Smooth muscle cell (in vitro differentiated cells): ENCODE results near the gene MYH9. TPM values are rescaled to one million over a fixed set of nuclear protein-coding genes. Genes with fewer than 3 reads are reported as not detected.
A peak's percentile ranks its signal among the peaks of the same experiment; 100 is the strongest.

Source experiments
- DNase-seq: peaks from one replicate; lab custom pipeline; 2025; ENCODE audit not compliant: unreplicated experiment; lab: John Stamatoyannopoulos, UW
- H2AFZ ChIP-seq: fragments of 200-600 bp; sonication (generic); 2 replicates; pipeline ENCODE4 v1.6.0; 2016; ENCODE audit warnings: antibody characterized with exemption, low read depth, mild to moderate bottlenecking
- H3F3A ChIP-seq: fragments of 200-600 bp; sonication (generic); 2 replicates; pipeline ENCODE4 v1.6.0; 2017; ENCODE audit warnings: antibody characterized with exemption, low read depth
- H3K27ac ChIP-seq: fragments of 200-600 bp; sonication (generic); 2 replicates; pipeline ENCODE4 v1.5.1; 2016; ENCODE audit warnings: low read depth, mild to moderate bottlenecking
- H3K27me3 ChIP-seq: fragments of 200-600 bp; sonication (generic); 2 replicates; pipeline ENCODE4 v1.6.1; 2016; ENCODE audit warnings: low read depth, mild to moderate bottlenecking
- H3K36me3 ChIP-seq: fragments of 200-600 bp; sonication (generic); 2 replicates; pipeline ENCODE4 v1.5.1; 2016; ENCODE audit warnings: low read depth
- H3K4me1 ChIP-seq: fragments of 200-600 bp; sonication (generic); 2 replicates; pipeline ENCODE4 v1.5.1; 2016; ENCODE audit warnings: low read depth
- H3K4me2 ChIP-seq: fragments of 200-600 bp; sonication (generic); 2 replicates; pipeline ENCODE4 v1.6.0; 2016; ENCODE audit warnings: mild to moderate bottlenecking
- H3K4me3 ChIP-seq: fragments of 200-600 bp; sonication (generic); 2 replicates; pipeline ENCODE4 v1.5.1; 2016; ENCODE audit warnings: mild to moderate bottlenecking
- H3K79me2 ChIP-seq: fragments of 200-600 bp; sonication (generic); 2 replicates; pipeline ENCODE4 v1.6.0; 2016; ENCODE audit warnings: low read depth, mild to moderate bottlenecking
- H3K9ac ChIP-seq: fragments of 200-600 bp; sonication (generic); 2 replicates; pipeline ENCODE4 v1.6.0; 2016; ENCODE audit warnings: low read depth
- H3K9me3 ChIP-seq: fragments of 200-600 bp; sonication (generic); replicated peaks from 2 replicates; pipeline ENCODE4 v1.5.1; 2016; ENCODE audit warnings: low read depth
- H4K20me1 ChIP-seq: fragments of 200-600 bp; sonication (generic); 2 replicates; pipeline ENCODE4 v1.6.0; 2016; ENCODE audit warnings: low read depth
- WGBS: methylation state at CpG from one replicate; pipeline ENCODE4 v1.1.7; 2016; ENCODE audit warnings: low lambda C conversion rate; 5-methylcytosine and 5-hydroxymethylcytosine counted together
- polyA plus RNA-seq: library from polyadenylated mRNA; unstranded; fragments of >200 nt; fragmentation: Nextera tagmentation; extraction: Ambion mirVana; gene quantifications from 2 replicates; pipeline ENCODE4 v1.2.1, GENCODE V29; 2016
- total RNA-seq: library from RNA; depleted of rRNA; stranded (reverse); fragments of >200 nt; gene quantifications from 2 replicates; pipeline ENCODE4 v1.2.3, GENCODE V29; 2014
- TF ChIP-seq, protein P1 (sequence below): fragments of 200-600 bp; sonication (generic); IDR thresholded peaks from 2 replicates; pipeline ENCODE4 v1.5.1; 2017; ENCODE audit warnings: borderline replicate concordance, mild to moderate bottlenecking, antibody characterized with exemption; ENCODE audit not compliant: insufficient read depth, poor library complexity, severe bottlenecking

Gene MYH9
- total and polyA plus RNA-seq, 2 experiments from 2014 or later: 350 to 361 TPM

DNA sequence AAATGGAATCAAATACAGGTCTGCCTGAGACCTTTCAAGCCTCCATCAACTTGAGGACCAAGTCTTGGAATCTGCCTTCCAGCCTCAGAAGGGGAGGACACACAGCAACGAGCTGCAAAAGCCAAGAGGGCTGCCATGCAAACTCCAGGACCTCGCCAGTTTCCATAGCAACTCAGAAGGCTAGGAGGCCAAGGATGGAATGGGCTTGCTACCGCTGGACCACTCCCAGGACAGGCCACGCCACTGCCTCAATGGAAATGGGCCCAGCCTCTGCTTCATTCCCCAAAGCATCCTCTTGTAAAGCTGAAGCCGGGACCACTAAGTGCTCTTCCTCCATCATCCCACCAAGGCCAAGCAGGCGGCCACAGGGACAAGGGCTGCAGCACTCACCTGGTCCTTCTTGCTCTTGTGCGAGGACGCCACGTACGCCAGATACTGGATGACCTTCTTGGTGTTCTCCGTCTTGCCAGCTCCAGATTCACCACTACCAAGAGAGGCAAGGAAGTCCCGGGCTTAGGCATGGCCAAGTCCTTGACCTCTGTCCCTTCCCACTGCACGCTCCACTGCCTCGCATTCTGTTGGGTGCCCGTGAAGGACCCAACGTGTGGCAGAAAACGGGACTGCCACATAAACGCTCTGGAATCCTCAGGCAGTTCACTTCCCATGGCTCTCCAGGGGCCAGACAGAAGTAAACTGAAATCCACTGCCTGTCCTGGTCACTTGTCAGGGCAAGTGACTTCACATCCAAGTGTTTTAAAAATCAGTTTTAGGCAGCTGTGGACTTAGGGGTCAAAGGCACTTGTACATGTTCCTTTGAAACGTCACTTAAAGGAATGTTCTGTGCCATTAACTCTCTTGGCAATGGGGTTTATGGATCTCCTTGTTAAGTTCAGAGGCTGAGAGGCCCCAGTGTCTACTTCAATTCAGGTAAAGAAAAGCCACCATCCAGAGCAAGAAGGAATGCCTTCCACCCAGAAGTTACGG, 61.3 kb downstream of the MYH9 start:
- H3K9me3 ChIP-seq: no peaks in the 10 kb centered on the region
- WGBS: 85% methylated on average over 20 of the region's 20 CpGs
- peaks cover 44% of the 10 kb centered on the region for H3F3A ChIP-seq
- peak overlapping the region; percentile 100 for H3K27ac ChIP-seq
- H3K4me2 ChIP-seq: no peak overlapping the region
- no peak overlapping the region for H2AFZ ChIP-seq
- H3K9ac ChIP-seq: no peak overlapping the region
- H3K79me2 ChIP-seq: peaks cover 65% of the 10 kb centered on the region
- DNase-seq: no peak
- H3K4me1 ChIP-seq: peaks cover 29% of the 10 kb centered on the region
- no peak overlapping the region for H3K4me3 ChIP-seq
- peaks cover 1% of the 10 kb centered on the region for H3K36me3 ChIP-seq
- no peaks in the 10 kb centered on the region for H3K27me3 ChIP-seq
- TF ChIP-seq, protein P1, sequence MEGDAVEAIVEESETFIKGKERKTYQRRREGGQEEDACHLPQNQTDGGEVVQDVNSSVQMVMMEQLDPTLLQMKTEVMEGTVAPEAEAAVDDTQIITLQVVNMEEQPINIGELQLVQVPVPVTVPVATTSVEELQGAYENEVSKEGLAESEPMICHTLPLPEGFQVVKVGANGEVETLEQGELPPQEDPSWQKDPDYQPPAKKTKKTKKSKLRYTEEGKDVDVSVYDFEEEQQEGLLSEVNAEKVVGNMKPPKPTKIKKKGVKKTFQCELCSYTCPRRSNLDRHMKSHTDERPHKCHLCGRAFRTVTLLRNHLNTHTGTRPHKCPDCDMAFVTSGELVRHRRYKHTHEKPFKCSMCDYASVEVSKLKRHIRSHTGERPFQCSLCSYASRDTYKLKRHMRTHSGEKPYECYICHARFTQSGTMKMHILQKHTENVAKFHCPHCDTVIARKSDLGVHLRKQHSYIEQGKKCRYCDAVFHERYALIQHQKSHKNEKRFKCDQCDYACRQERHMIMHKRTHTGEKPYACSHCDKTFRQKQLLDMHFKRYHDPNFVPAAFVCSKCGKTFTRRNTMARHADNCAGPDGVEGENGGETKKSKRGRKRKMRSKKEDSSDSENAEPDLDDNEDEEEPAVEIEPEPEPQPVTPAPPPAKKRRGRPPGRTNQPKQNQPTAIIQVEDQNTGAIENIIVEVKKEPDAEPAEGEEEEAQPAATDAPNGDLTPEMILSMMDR: no peak
- H4K20me1 ChIP-seq: peaks cover 51% of the 10 kb centered on the region

DNA sequence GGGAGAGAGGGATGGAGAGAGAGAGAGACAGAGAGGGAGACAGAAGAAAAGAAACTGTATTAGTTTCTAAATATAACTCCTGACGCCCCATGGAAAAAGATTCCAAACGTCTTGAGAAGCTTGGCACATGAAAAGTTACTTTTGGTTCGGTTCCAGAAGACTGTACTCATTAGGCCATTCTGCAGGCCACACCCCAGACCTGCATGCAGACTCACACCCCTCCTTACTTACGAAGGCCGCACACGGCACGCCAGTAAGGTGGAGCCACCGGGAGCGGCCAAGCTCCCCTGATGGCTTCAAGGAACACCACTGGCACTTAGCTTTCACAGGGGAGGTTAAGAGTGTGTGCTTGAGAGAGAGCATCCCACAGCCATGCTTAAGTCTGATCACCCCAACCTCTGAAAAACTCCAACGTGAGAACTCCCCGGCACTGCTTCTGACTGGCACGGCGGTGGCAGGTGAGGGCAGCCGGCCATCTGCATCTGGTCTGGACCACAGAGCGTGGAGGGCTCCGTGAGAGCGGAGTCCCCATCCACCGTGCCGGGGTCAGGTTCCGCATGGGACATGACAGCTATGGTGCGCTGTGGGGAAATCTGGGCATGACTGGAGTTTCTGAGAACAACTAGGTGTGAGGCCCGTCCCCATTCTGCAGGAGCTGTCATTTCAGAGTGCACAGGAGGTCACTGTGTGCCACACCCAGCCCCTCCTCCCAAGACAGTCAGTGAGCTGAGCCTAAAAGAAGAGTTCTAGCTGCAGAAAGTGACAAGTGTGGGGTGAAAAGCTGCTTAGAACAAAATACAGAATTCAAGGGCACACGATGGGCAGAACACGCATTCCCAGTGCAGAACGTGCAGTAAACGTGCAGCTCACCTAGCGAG, 62.4 kb downstream of the MYH9 start:
- 95% methylated on average over 27 of the region's 27 CpGs for WGBS
- H3K27me3 ChIP-seq: no peaks in the 10 kb centered on the region
- H3K4me1 ChIP-seq: peaks cover 25% of the 10 kb centered on the region
- H3K4me2 ChIP-seq: no peak overlapping the region
- H3K9me3 ChIP-seq: no peaks in the 10 kb centered on the region
- H4K20me1 ChIP-seq: peaks cover 62% of the 10 kb centered on the region
- TF ChIP-seq, protein P1: no peak
- H3F3A ChIP-seq: peaks cover 50% of the 10 kb centered on the region
- no peak overlapping the region for H2AFZ ChIP-seq
- H3K36me3 ChIP-seq: peaks cover 7% of the 10 kb centered on the region
- no peak overlapping the region for H3K4me3 ChIP-seq
- H3K27ac ChIP-seq: peak overlapping the region; percentile 100
- no peak for DNase-seq
- H3K79me2 ChIP-seq: peaks cover 76% of the 10 kb centered on the region
- H3K9ac ChIP-seq: no peak overlapping the region

DNA sequence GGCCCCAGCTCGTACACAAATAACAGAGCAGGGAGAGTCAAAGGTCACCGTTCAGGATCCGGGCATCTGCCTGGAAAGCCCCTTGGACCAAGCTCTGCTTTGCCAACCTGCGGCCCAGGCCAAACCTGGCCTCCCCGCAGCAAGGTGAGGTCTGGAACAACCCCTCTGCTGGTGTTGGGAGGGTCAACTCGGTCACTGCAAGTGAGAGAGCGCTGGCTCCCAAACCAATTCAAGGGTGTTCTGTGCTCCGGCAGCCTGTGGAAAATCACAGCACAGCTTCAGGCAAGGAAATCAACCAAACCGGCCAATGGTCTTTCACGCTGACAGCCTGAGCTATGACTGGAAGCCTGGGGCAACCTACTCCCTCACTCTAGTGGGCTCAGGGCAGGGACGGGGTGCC, 63.4 kb downstream of the MYH9 start:
- Histone ChIP-seq H4K20me1 (peaks cover 72% of the 10 kb centered on the region), H3K9me3 (no peaks in the 10 kb centered on the region), H3K4me3 (no peak overlapping the region), H2AFZ (no peak overlapping the region), H3F3A (peaks cover 51% of the 10 kb centered on the region), H3K79me2 (peaks cover 84% of the 10 kb centered on the region), H3K36me3 (peaks cover 7% of the 10 kb centered on the region), H3K27ac (peak overlapping the region; percentile 100), H3K9ac (no peak overlapping the region), H3K27me3 (no peaks in the 10 kb centered on the region), H3K4me2 (no peak overlapping the region), H3K4me1 (peaks cover 18% of the 10 kb centered on the region)
- no peak for DNase-seq
- TF ChIP-seq, protein P1: no peak
- 90% methylated on average over 11 of the region's 11 CpGs for WGBS
